Activated CD4-positive, alpha-beta memory T cell treated with anti-CD3 and anti-CD28 coated beads for 36 hours (primary cell): ENCODE data around the gene FSIP1. TPM values are rescaled to one million over a fixed set of nuclear protein-coding genes. Genes with fewer than 3 reads are reported as not detected.

Experiments
- CTCF ChIA-PET: fragments of 350-600 bp; sonication (Branson Sonifier 250); formaldehyde crosslinking; loops from one replicate; lab custom pipeline; 2021; ENCODE audit warnings: antibody characterized with exemption, inconsistent platforms; lab: Charles Lee
- POLR2A ChIA-PET: fragments of 350-600 bp; sonication (Branson Sonifier 250); formaldehyde crosslinking; loops from one replicate; lab custom pipeline; 2021; ENCODE audit warnings: antibody characterized with exemption; lab: Charles Lee
- DNase-seq: peaks from one replicate; pipeline ENCODE4 v3.0.0-alpha.2; 2020
- H3K27ac Mint-ChIP-seq: one replicate; pipeline ENCODE4 v1.8.0; 2021; ENCODE audit warnings: mixed read lengths
- H3K27me3 Mint-ChIP-seq: one replicate; pipeline ENCODE4 v1.8.0; 2021; ENCODE audit warnings: mixed read lengths
- H3K36me3 Mint-ChIP-seq: one replicate; pipeline ENCODE4 v1.8.0; 2021; ENCODE audit warnings: mixed read lengths
- H3K4me1 Mint-ChIP-seq: one replicate; pipeline ENCODE4 v1.8.0; 2021; ENCODE audit warnings: low read depth, mixed read lengths
- H3K4me3 Mint-ChIP-seq: one replicate; pipeline ENCODE4 v1.8.0; 2021; ENCODE audit warnings: mild to moderate bottlenecking, mixed read lengths
- H3K9me3 Mint-ChIP-seq: one replicate; pipeline ENCODE4 v1.8.0; 2021; ENCODE audit warnings: mixed read lengths
- intact Hi-C: fragments of 100-400 bp; cut with micrococcal nuclease; formaldehyde crosslinking; loops from one replicate; pipeline ENCODE4 v1.15.1; 2023
- total RNA-seq, 2 experiments: library from RNA; stranded (reverse); gene quantifications; one replicate each; pipeline ENCODE4 v1.2.3, GENCODE V29; 2021

Gene FSIP1
- total RNA-seq, 2 experiments from 2014 or later, result 0.29 to 0.68 TPM

DNA sequence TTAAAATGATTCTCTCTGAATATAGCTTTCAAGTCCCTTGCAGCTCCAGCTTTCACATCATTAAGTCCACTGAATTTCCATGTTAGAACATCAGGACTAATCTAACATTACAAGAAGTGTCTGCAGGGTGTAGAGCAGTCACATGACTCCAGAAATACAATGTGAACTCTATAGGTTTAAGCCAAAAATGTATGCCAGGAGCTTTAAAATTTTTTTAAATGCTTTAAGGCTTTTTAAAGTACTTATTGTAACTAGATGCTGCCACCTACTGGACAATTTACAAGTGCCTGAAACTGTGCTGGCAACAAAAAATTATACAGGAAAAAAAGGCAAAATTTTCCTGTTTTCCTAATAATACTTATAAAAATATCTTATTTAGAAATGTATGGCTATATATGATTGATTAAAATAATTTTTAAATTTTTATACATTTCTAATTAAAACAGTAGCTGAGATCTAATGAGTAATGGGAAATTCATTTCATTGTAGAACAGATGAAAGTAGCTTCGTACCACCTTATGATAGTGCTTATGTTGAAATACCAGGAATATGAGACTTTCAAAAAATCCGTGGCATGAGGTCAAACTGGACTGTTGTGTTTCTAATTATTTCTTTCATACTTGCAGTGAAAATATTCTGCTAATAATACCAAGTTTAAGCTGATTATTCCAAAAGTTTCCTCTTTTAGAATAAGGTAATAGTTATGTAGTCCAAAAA lies 25.7 kb downstream of the FSIP1 start:
- Mint-ChIP-seq H3K9me3 (no peaks in the 10 kb centered on the region), H3K27ac (no peak overlapping the region), H3K4me1 (no peaks in the 10 kb centered on the region), H3K4me3 (no peak overlapping the region), H3K36me3 (no peaks in the 10 kb centered on the region), H3K27me3 (no peaks in the 10 kb centered on the region)
- DNase-seq, result no peak
- ChIA-PET CTCF (interaction anchor here (0.7 to 9.8 kb wide), 68 partner anchors 9 to 1317 kb away, joined by 3 to 211 read pairs (median 4); partner anchors contain the start of gene THBS1), POLR2A (no interaction called here)
- intact Hi-C loops, result loop anchor here (1.0 to 5.0 kb wide), 4 partner anchors 71 to 1050 kb away; no protein-coding TSS in a partner anchor

DNA sequence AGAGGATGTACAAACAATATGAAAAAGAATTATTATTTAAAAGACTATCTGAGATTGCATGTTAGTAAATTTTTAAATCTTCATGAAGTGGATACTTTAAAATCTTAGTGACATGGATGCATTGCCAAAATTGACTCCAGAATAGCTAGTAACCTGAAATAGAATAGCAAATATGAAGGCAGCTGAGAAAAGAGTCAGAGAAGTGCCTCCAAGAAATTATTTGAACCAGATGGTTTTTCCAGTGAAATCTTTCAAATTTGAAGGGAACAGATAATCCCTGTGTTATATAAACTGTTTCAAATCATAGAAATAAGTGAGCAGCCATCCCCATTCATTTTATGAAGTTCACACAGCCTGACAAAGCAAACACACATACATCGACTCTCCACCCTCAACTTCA lies 29.6 kb downstream of the FSIP1 start:
- ChIA-PET POLR2A (no interaction called here), CTCF (interaction anchor here (6.8 to 9.8 kb wide), 2 partner anchors 66 to 172 kb away, joined by 161 to 211 read pairs; partner anchors contain the start of gene THBS1)
- intact Hi-C loops, result no loop called here
- Mint-ChIP-seq H3K36me3 (no peaks in the 10 kb centered on the region), H3K4me1 (no peaks in the 10 kb centered on the region), H3K27me3 (peaks cover 8% of the 10 kb centered on the region), H3K27ac (no peak overlapping the region), H3K9me3 (no peaks in the 10 kb centered on the region), H3K4me3 (no peak overlapping the region)
- DNase-seq, result no peak

- H3K4me1 Mint-ChIP-seq, result no peaks in the 10 kb centered on the region
- no peaks in the 10 kb centered on the region for H3K9me3 Mint-ChIP-seq
- H3K4me3 Mint-ChIP-seq, result no peak overlapping the region
- no peaks in the 10 kb centered on the region for H3K36me3 Mint-ChIP-seq
- intact Hi-C loops, result no loop called here
- DNase-seq, result no peak
- peaks cover 8% of the 10 kb centered on the region for H3K27me3 Mint-ChIP-seq
- ChIA-PET POLR2A (no interaction called here), CTCF (interaction anchor here (0.9 to 9.8 kb wide), 2 partner anchors 65 to 73 kb away, joined by 3 to 211 read pairs; no protein-coding TSS in a partner anchor)
- no peak overlapping the region for H3K27ac Mint-ChIP-seq
Measured at GRCh38 chr15:39752246-39752645, 30.4 kb downstream of the FSIP1 start.

DNA sequence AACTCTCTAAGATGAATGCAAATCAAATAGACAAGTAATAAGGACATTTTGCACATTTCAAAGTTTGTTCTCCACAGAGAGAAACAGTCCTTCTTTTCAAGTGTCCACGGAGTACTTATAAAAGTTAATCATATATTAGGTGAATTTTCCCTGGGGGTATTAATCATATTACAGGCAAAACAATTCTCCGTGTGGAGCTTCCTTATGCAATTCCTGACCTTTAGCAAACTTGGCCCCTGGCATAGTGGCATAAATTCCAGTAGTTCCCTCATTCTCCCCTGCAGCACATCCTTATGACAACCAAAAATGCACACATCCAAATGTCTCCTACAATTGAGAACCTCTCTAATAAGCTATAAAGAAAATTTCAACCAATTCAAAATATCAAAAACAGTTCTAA lies 34.4 kb downstream of the FSIP1 start:
- Mint-ChIP-seq H3K4me1 (no peaks in the 10 kb centered on the region), H3K9me3 (no peaks in the 10 kb centered on the region), H3K27me3 (peaks cover 13% of the 10 kb centered on the region), H3K4me3 (no peak overlapping the region), H3K27ac (no peak overlapping the region), H3K36me3 (no peaks in the 10 kb centered on the region)
- DNase-seq, result no peak
- intact Hi-C loops, result no loop called here
- CTCF ChIA-PET, result interaction anchor here (0.6 to 1.8 kb wide), 2 partner anchors 9 to 577 kb away, joined by 3 to 7 read pairs; no protein-coding TSS in a partner anchor
- POLR2A ChIA-PET, result no interaction called here

GRCh38 chr15:39747326-39747725 lies 35.3 kb downstream of the FSIP1 start:
- no peak for DNase-seq
- Mint-ChIP-seq H3K36me3 (no peaks in the 10 kb centered on the region), H3K4me1 (no peaks in the 10 kb centered on the region), H3K4me3 (no peak overlapping the region), H3K9me3 (no peaks in the 10 kb centered on the region), H3K27me3 (peaks cover 15% of the 10 kb centered on the region), H3K27ac (no peak overlapping the region)
- ChIA-PET CTCF (interaction anchor here (1.8 kb wide), 1 partner anchor 10 kb away, joined by 7 read pairs; no protein-coding TSS in a partner anchor), POLR2A (no interaction called here)
- intact Hi-C loops, result no loop called here

DNA sequence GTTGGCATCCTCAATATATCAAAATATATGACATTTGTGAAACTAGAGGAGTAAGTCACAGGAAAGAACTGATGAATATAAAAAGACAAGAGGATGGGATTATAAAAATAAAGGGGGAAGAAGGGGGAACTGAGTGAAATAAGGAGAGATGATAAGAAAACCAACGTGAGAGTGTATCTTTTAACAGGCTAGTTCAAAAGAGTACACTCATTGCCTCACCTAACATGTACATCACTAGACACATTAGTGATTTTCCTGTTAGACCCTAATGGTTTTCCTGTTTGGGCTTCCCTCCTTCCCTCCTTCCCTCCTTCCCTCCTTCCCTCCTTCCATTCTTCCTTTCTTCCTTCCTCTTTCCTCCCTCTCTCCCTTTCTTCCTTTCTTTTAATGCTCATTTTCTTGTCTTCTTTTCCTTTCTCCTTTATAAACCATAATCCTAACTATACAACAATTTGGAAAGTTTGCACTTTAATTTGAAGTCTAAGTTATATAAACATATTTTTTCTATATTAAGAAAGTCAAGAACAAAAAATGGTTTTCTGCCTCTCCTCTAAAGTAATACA lies 35.8 kb downstream of the FSIP1 start:
- intact Hi-C loops, result no loop called here
- no peaks in the 10 kb centered on the region for H3K4me1 Mint-ChIP-seq
- H3K36me3 Mint-ChIP-seq, result no peaks in the 10 kb centered on the region
- ChIA-PET POLR2A (no interaction called here), CTCF (interaction anchor here (1.8 kb wide), 1 partner anchor 11 kb away, joined by 7 read pairs; no protein-coding TSS in a partner anchor)
- peaks cover 17% of the 10 kb centered on the region for H3K27me3 Mint-ChIP-seq
- H3K4me3 Mint-ChIP-seq, result no peak overlapping the region
- no peaks in the 10 kb centered on the region for H3K9me3 Mint-ChIP-seq
- H3K27ac Mint-ChIP-seq, result no peak overlapping the region
- no peak for DNase-seq

DNA sequence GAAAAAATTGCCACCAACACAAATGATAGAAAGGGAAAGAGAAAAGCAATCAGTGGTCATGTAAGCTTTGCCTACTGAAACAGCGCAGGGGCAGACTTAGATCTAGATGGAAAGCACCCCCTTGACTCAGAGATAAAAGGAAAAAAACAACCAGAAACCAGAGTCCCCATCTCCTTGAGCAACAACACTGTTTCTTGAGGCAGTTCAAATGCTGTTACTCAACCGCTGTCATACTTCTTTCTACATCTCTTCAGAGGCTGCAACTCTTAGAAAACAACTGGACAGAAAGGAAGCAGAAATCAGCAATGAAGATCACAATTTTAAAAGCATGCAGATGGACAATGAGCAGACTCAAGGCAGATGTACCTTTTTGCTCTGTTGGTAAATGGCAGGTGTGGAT lies 36.5 kb downstream of the FSIP1 start:
- CTCF ChIA-PET, result interaction anchor here (2.0 kb wide), 1 partner anchor 11 kb away, joined by 15 read pairs; no protein-coding TSS in a partner anchor
- POLR2A ChIA-PET, result no interaction called here
- no peak overlapping the region for H3K27ac Mint-ChIP-seq
- intact Hi-C loops, result no loop called here
- no peaks in the 10 kb centered on the region for H3K4me1 Mint-ChIP-seq
- DNase-seq, result no peak
- H3K27me3 Mint-ChIP-seq, result peaks cover 14% of the 10 kb centered on the region
- H3K9me3 Mint-ChIP-seq, result no peaks in the 10 kb centered on the region
- H3K4me3 Mint-ChIP-seq, result no peak overlapping the region
- H3K36me3 Mint-ChIP-seq, result no peaks in the 10 kb centered on the region

GRCh38 chr15:39745415-39745814 lies 37.2 kb downstream of the FSIP1 start:
- H3K27ac Mint-ChIP-seq, result no peak overlapping the region
- ChIA-PET CTCF (interaction anchor here (2.0 kb wide), 1 partner anchor 12 kb away, joined by 15 read pairs; no protein-coding TSS in a partner anchor), POLR2A (no interaction called here)
- no peak overlapping the region for H3K4me3 Mint-ChIP-seq
- DNase-seq, result no peak
- H3K4me1 Mint-ChIP-seq, result no peaks in the 10 kb centered on the region
- intact Hi-C loops, result no loop called here
- no peaks in the 10 kb centered on the region for H3K36me3 Mint-ChIP-seq
- peaks cover 13% of the 10 kb centered on the region for H3K27me3 Mint-ChIP-seq
- H3K9me3 Mint-ChIP-seq, result no peaks in the 10 kb centered on the region

- CTCF ChIA-PET, result interaction anchor here (2.0 kb wide), 1 partner anchor 13 kb away, joined by 15 read pairs; no protein-coding TSS in a partner anchor
- Mint-ChIP-seq H3K27me3 (peaks cover 9% of the 10 kb centered on the region), H3K9me3 (no peaks in the 10 kb centered on the region)
Measured at GRCh38 chr15:39744334-39745103, 38.1 kb downstream of the FSIP1 start.

DNA sequence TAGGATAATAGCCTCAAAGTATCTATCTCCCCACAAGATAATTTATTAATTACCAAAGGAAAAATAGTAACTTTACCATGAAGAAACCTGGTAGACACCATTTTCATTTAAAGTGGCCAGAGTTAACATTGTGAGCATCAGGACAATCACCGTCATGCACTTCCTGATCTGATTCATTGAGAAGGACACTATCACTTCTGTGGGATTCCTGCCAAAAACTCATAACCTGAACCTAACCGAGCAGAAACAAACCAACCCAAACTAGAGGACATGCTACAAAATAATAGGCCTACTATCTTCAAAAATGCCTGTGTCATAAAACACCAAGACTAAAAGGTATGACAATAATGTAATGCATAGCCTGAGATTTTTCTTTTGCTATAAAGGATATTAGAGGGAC lies 39.0 kb downstream of the FSIP1 start:
- Mint-ChIP-seq H3K27me3 (peaks cover 9% of the 10 kb centered on the region), H3K4me3 (no peak overlapping the region), H3K4me1 (no peaks in the 10 kb centered on the region), H3K27ac (no peak overlapping the region), H3K9me3 (no peaks in the 10 kb centered on the region), H3K36me3 (no peaks in the 10 kb centered on the region)
- intact Hi-C loops, result no loop called here
- POLR2A ChIA-PET, result no interaction called here
- CTCF ChIA-PET, result no interaction called here
- DNase-seq, result no peak

More at GRCh38 chr15:39744334-39745103, 38.1 kb downstream of the FSIP1 start:
- POLR2A ChIA-PET, result no interaction called here
- H3K36me3 Mint-ChIP-seq, result no peaks in the 10 kb centered on the region
- DNase-seq, result no peak
- no peak overlapping the region for H3K27ac Mint-ChIP-seq
- intact Hi-C loops, result no loop called here
- no peaks in the 10 kb centered on the region for H3K4me1 Mint-ChIP-seq
- H3K4me3 Mint-ChIP-seq, result no peak overlapping the region

DNA sequence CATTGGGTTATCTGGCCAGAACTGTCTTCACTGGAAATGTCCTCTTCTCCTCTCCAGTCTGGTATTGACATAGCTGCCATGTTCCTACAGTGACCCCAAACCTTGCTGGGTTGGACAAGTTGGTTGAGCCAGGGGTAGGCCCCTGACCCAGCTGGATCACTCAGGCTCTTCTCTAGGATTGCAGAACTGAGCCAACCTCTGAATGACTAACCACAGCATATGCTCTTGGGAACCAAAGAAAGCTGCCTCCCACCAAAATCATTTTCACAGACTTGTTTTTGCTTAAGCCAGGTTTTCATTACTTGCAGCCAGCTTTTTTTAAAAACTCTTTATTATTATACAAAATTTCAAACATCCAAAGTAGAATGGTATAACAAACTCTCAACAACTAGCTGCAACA lies 41.4 kb downstream of the FSIP1 start:
- Mint-ChIP-seq H3K9me3 (no peaks in the 10 kb centered on the region), H3K4me1 (no peaks in the 10 kb centered on the region), H3K27ac (no peak overlapping the region), H3K4me3 (no peak overlapping the region), H3K27me3 (peaks cover 9% of the 10 kb centered on the region), H3K36me3 (no peaks in the 10 kb centered on the region)
- POLR2A ChIA-PET, result no interaction called here
- intact Hi-C loops, result no loop called here
- no peak for DNase-seq
- CTCF ChIA-PET, result interaction anchor here (2.3 to 3.0 kb wide), 3 partner anchors 16 to 161 kb away, joined by 9 to 28 read pairs (median 17); partner anchors contain the start of gene THBS1
